Bronchial epithelial cell (primary cell): Measurements from ENCODE around the gene PLCE1. TPM values are rescaled to one million over a fixed set of nuclear protein-coding genes. Genes with fewer than 3 reads are reported as not detected.
"Not testable (repeated sequence)": the region's sequence is repeated elsewhere in the genome, so short reads cannot be mapped to it uniquely, and the experiment has no call there.

Source experiments
- DNase-seq: peaks from one replicate; pipeline ENCODE4 v3.0.0-alpha.2; 2010; ENCODE audit warnings: low read depth
- FAIRE-seq: peaks from 2 replicates; lab custom pipeline; 2011; peaks lifted over from hg19 to GRCh38; lab: Jason Lieb, UNC
- H3K27me3 ChIP-seq: 2 replicates; pipeline ENCODE4 v1.5.1; 2011; ENCODE audit warnings: low read length; ENCODE audit not compliant: control insufficient read depth, insufficient read depth
- H3K36me3 ChIP-seq: 2 replicates; pipeline ENCODE4 v1.5.1; 2011; ENCODE audit warnings: low read length; ENCODE audit not compliant: control insufficient read depth, insufficient read depth
- H3K4me3 ChIP-seq: 2 replicates; pipeline ENCODE4 v1.5.1; 2011; ENCODE audit warnings: mild to moderate bottlenecking, low read depth, low read length, control low read depth
- CTCF ChIP-seq: IDR thresholded peaks from 2 replicates; pipeline ENCODE4 v1.5.1; 2011; ENCODE audit warnings: mild to moderate bottlenecking, moderate library complexity, low read length, control low read depth, inconsistent platforms; ENCODE audit not compliant: insufficient read depth, severe bottlenecking
- total RNA-seq: library from RNA; depleted of rRNA; stranded (reverse); fragments of >200 nt; gene quantifications from 2 replicates; pipeline ENCODE4 v1.2.1, GENCODE V29; 2014

The PLCE1 gene
- total RNA-seq, 1 donor from 2014 or later = 0.26 TPM

GRCh38 chr10:93967756-93968155 is 26.0 kb upstream of the PLCE1 start:
- Histone ChIP-seq H3K36me3 (no peaks in the 10 kb centered on the region), H3K4me3 (no peak overlapping the region), H3K27me3 (no peaks in the 10 kb centered on the region)
- DNase-seq (no peak), FAIRE-seq (no peak)
- TF ChIP-seq CTCF = no peak

GRCh38 chr10:93968540-93968945 is 25.2 kb upstream of the PLCE1 start:
- no peaks in the 10 kb centered on the region for H3K36me3 ChIP-seq
- no peaks in the 10 kb centered on the region for H3K27me3 ChIP-seq
- no peak overlapping the region for H3K4me3 ChIP-seq
- FAIRE-seq = no peak
- TF ChIP-seq CTCF = no peak
- no peak for DNase-seq

- not testable (repeated sequence) for FAIRE-seq, H3K36me3 ChIP-seq, DNase-seq, H3K27me3 ChIP-seq, H3K4me3 ChIP-seq
Observed at GRCh38 chr10:93970433-93971010, 23.2 kb upstream of the PLCE1 start.

- FAIRE-seq = no peak
- H3K4me3 ChIP-seq = no peak overlapping the region
- no peaks in the 10 kb centered on the region for H3K36me3 ChIP-seq
- no peak for TF ChIP-seq CTCF
- no peak for DNase-seq
- no peaks in the 10 kb centered on the region for H3K27me3 ChIP-seq
Observed at GRCh38 chr10:93973748-93974445, 19.8 kb upstream of the PLCE1 start.

- Histone ChIP-seq H3K4me3 (no peak overlapping the region), H3K27me3 (no peaks in the 10 kb centered on the region), H3K36me3 (no peaks in the 10 kb centered on the region)
- DNase-seq (no peak), FAIRE-seq (no peak)
- no peak for TF ChIP-seq CTCF
Observed at GRCh38 chr10:93977442-93977841, 16.3 kb upstream of the PLCE1 start.

- FAIRE-seq (no peak), DNase-seq (no peak)
- no peak for TF ChIP-seq CTCF
- Histone ChIP-seq H3K27me3 (no peaks in the 10 kb centered on the region), H3K36me3 (no peaks in the 10 kb centered on the region), H3K4me3 (no peak overlapping the region)
Observed at GRCh38 chr10:93980486-93980885, 13.2 kb upstream of the PLCE1 start.
